Hypothalamus (tissue), 51 donors: Measurements from ENCODE around the gene ANO10.

Source experiments
- DNase-seq, 51 donors: peaks; one replicate each; lab custom pipeline; 2025; lab: John Stamatoyannopoulos, UW

The ANO10 gene

DNA sequence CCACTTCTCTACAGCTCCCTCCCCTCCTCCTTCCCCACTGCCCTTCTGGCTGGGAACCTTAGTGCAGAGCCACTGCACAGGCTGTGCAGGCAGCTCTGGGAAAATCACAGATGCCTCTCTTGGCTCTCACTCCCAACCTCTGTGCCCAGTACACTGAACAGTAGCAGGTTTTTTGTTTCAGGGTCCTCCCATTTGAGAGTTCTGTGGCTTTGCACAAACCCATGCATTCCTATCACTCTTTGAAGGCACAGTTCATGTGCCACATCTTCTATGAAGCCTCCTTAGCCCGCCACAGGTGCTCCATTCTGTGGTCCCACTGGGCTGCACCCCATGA is 231.6 kb downstream of the ANO10 start:
- DNase-seq, result peak in 1 of 51 donors; percentile 9

DNA sequence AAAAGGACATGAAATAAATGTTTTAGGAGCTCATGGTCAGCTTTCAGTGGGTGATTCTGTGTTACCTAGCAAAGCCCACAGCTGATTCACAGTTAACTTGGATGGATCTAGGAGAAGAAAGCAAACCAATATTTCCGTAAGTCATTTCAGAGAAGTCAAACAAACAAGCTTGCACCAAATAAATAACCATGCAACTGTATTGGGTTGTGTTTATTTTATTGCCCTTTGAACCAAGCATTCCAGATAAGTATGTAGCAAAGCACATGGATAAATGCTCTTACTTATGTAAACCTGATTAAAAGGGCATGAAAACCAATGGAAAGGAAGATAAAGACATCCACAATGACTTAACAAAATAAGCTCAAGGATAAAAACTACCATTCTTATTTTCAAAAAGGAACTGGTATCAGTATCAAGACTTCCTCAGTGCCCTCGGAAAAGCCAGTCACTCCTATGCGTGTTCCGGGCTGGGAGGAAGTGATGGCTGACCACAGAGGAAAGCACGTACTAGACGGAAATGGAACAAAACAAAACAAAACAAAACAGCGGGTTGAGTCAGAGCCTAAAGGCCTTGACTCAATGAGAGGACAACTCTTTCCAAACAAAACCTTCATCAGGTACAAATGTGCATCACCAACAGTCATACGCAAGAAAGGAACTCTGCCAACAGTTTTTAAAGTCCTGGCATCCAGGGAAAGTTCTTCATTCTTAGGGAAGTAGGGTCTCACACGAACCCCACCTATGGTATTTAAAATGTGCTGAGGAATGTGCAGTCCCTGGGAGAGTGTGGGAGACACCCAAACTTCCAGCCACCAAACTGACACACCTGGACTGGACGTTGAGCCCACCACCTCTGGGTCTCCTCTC is 232.2 kb downstream of the ANO10 start:
- DNase-seq, result no peak

GRCh38 chr3:43388915-43389314 is 232.9 kb downstream of the ANO10 start:
- no peak for DNase-seq

DNA sequence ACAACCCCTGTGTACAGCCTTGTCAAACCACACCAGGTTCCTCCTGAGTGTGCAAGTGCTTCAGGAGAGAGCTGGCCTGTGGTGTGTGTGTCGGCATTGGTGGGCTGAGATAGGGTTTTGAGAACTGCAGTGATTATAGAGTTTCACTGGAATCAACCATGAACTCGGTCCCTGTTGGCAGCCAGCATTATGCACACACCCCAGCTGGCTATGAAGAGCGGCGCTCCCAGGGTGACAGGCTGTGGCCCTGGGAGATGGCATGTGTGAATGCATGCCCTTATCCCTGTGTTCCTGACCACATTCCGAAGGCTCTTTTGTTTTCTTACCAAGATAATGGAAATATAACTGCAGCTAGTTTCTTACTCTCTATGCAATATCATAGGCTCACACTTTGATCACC is 233.6 kb downstream of the ANO10 start:
- DNase-seq, result no peak

- DNase-seq, result peak in 1 of 51 donors; percentile 17
Measured at GRCh38 chr3:43379343-43379742, 242.5 kb downstream of the ANO10 start.

DNA sequence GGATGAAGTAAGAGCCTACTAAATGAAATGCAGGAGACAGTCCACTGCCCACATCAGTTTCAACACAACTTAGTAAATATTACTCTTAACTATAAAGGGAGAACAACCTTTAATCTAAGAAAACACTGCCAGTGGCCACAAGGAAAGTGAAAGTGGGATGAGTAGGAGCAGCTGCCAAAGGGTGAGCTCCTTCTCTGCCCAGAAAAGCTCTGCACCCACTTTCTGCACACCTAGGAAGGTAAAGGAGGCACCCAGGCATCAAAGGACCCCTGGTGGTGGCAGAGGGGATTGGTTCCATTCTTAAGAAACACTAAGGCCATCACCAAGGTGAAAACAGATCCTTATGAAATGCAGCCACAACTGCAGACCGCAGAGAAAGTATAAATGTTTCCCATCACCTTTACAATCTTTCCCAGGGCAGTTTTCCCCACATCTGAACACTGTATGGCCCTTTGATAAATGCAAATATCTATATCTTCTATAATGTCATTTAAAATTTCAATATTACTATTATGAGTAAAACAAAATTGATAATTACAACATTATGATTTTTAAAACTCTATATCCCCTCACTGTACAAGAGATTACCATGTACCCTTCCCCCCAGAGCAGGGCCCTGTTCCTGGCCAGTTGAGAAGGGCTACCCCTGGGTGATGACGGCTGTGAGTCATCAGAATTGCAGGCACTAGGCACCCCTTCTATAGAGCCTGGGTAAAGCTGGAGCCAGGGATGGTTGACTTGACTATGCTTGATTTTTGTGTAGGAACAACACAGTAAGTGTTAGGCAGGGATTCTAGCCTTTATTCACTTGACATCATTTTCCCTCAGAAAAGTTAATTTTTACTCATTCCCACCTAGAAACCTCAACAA is 243.5 kb downstream of the ANO10 start:
- no peak for DNase-seq

DNA sequence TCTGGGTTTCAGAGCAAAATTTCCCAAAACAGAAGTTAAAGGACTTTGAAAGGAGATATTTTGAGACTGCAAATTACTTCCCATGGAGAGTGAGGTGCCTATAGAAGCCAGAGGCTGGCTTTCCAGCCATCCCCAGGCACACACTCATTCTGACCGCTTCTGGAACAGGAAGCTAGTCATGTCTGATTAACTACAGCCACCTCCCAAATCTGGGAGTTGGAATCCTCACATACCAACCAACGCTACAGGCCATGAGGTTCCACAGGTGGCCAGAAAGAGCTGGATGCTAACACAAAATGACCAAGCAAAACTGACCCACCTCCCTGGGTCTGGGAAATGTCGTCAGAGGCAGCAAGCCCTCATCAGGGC is 248.3 kb downstream of the ANO10 start:
- DNase-seq, result no peak

GRCh38 chr3:43372809-43373559 is 248.8 kb downstream of the ANO10 start:
- DNase-seq, result no peak

DNA sequence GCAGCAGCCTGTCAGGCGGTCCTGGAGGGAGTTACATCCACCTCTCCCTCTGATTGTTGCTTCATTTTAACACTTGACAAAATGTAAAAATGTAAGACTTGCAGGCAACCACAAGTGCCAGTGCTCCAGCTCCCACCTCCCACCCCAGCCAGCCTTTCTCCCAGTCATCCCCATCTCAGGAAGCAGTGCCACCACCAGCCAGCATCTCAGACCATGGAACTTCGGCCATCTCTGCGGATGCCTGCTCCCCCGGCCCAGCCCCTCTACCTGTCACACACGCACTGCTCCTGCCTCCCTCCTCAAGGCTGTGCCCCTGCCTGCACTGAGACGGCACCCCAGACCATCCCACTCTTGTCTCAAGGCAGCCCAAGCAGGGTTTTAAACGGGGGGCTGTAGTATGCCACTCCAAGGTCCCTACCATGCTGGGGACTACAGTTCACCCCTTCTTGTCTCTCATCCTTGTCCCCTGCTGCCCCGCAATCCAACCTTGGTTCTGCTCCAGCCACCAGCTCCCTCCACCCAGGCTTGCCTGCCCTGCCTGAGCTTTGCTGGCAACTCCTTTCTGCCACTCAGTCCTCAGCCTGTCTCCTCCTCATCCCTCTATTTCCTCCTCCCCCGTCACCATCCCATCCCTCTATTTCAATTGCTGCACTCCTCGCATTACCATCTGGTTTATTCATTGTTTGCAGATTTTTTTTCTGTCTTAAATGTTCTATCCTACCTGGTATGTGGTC is 249.6 kb downstream of the ANO10 start:
- DNase-seq, result no peak

- DNase-seq, result no peak
Measured at GRCh38 chr3:43371494-43371893, 250.3 kb downstream of the ANO10 start.

- no peak for DNase-seq
Measured at GRCh38 chr3:43370293-43370980, 251.4 kb downstream of the ANO10 start.

DNA sequence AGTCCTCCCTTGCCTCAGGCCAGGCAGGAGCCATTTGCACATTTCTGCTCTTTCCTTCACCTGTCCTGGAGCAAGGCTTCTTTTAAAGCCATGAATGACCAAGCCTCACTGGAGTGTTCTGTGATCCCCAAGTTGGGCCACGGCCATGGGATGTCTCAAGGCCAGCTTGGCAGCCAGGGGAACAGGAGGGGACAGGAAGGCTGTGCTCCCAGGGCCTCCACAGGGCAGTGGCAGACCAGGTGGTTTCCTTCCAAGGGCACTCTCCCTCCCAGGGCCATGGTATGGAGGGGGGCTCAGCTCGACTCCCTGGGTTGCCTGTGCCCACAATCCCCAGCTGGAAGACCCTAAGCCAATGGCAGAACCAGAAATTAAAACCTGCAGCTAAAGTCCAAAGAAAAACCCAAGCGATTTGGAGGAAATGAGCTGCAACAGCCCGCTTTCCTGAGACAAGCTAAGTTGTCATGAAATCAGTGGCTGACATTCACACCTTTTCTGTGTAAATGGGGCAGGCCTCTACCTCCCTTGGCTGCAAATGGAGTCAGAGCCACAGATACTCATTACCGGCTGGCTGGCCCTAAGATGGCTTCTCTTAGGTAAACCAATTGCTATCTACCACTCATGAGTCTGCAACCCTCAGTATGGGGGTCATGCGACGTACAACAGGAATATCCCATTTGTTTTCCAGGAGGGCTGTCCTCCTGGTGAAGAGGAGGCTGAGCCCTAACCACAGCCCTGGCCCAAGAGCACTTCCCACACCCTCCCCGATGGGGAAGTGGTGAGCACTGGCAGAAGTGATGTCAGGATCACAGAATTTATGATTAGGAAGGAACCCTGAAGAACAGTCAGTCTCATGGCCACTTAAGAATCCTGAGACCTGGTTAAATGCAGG is 252.2 kb downstream of the ANO10 start:
- no peak for DNase-seq

DNA sequence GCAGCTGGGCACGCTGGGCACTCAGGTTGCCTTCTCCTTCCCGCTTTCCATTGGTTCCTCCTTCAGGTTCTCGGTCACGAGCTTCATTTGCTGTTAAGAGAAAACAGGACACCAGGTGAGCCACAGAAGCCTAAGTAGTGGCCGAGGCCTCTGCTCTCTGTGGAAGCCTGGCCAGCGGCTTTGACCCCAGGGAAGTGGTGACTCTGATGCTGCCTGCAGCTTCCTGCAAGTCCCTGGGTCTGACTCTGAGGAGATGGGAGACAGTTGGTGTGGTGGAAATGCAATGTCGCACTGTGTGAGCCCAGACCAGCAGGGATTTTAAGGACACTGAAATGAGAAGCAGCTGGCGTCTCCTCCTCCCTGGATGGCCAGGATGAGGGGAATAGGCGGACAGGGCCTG is 254.9 kb downstream of the ANO10 start:
- no peak for DNase-seq

GRCh38 chr3:43366481-43366880 is 255.3 kb downstream of the ANO10 start:
- no peak for DNase-seq

- DNase-seq, result no peak
Measured at GRCh38 chr3:43365601-43366305, 256.1 kb downstream of the ANO10 start.

DNA sequence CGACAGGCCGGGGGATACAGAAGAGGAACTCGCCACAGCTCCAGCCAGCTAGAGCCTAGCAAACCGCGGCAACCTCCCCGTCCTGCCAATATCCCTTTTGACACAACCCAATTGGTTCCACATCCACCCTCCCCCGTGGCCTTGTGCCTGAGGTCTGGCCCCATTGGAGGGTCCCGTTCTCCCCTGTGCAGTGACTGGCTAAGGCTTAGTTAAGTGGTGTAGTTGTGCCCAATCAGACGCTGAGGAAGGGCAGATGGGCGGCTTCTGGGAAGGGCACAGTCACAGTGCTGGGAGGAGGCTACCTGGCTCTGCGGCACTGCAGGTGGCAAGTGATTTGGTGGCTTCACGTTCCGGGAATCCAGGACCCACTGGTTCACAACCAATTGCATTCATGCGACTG is 256.9 kb downstream of the ANO10 start:
- no peak for DNase-seq

DNA sequence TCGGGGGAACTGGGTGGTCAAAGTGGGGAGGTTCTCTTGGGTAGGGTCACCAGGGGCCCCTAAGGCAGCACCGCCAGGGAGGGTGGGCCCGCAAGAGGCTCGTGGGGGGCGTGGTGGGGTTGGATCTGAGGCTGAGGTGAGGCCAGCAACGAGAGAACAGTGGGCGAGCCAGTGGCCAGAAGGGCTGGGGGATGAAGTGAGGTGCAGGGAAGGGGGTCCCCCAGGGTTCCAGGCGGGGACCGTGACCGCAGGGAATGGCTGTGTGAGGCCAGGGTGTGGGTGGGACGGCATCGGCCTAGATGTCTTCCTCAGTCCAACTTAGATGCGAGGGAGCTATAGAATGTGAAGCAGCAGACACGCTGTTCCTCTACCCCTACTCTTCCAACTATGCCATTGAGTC is 257.3 kb downstream of the ANO10 start:
- DNase-seq, result no peak

DNA sequence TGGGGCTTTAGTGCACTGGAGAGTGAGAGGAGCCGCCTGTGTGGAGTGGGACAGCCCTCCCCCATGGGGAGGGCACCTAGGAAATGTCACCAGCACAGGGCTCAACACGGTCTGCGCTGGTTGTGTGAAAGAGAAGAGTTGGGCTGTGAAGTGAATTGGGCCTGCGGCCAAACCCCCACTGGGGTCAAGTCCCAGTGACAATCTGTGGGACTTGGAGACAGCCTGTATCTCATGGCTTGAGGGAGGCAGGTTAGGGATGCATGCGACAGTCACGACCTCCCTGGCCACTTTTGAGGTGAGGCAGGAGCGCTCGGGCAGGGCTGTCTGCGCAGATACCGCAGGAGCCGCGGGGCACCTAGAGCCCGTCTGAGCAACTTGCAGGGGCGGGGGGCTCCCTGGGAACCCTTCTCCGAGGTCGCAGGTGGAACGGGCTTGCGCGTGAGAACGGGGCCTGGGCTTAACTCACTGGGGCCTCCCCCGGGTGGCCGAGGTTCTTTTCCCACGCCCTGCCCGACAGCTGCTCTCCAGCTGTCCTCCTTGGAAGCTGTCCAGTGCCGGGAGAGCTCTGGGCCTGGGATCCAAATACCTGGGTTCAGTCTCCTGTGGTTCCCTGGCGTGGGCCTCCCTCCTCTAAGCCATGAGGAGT is 258.1 kb downstream of the ANO10 start:
- DNase-seq, result no peak
